CD1c-positive myeloid dendritic cell (primary cell): ENCODE measurements around the gene FLT3.
A peak's percentile ranks its signal among the peaks of the same experiment; 100 is the strongest.
"Not testable (repeated sequence)": the region's sequence is repeated elsewhere in the genome, so short reads cannot be mapped to it uniquely, and the experiment has no call there.

ENCODE experiments used
- DNase-seq: peaks from one replicate; pipeline ENCODE4 v3.0.0-alpha.2; 2016; ENCODE audit errors: extremely low spot score

FLT3 gene

GRCh38 chr13:27972478-27972820 is 127.9 kb downstream of the FLT3 start:
- DNase-seq, result no peak

- DNase-seq, result no peak
These were observed 128.4 kb downstream of the FLT3 start for GRCh38 chr13:27971776-27972477.

- no peak for DNase-seq
These were observed 129.1 kb downstream of the FLT3 start for GRCh38 chr13:27971236-27971645.

GRCh38 chr13:27970382-27971235 is 129.8 kb downstream of the FLT3 start:
- no peak for DNase-seq

GRCh38 chr13:27969866-27970229 is 130.5 kb downstream of the FLT3 start:
- no peak for DNase-seq

- no peak for DNase-seq
These were observed 131.1 kb downstream of the FLT3 start, which contains the start of gene CDX2 for GRCh38 chr13:27969082-27969865. CDX2 (minus strand) TSS chr13:27969315; CDS start chr13:27969006, 309 bp downstream.

- no peak for DNase-seq
These were observed 131.9 kb downstream of the FLT3 start for GRCh38 chr13:27968316-27969081.

GRCh38 chr13:27967736-27968315 is 132.6 kb downstream of the FLT3 start:
- no peak for DNase-seq

GRCh38 chr13:27967203-27967735 is 133.1 kb downstream of the FLT3 start:
- DNase-seq, result peak; percentile 17

GRCh38 chr13:27966641-27967202 is 133.7 kb downstream of the FLT3 start:
- DNase-seq, result no peak

- DNase-seq, result no peak
These were observed 134.4 kb downstream of the FLT3 start for GRCh38 chr13:27965740-27966640.

- no peak for DNase-seq
These were observed 135.0 kb downstream of the FLT3 start for GRCh38 chr13:27965343-27965739.

- DNase-seq, result no peak
These were observed 135.5 kb downstream of the FLT3 start for GRCh38 chr13:27964741-27965323.

- not testable (repeated sequence) for DNase-seq
These were observed 136.2 kb downstream of the FLT3 start for GRCh38 chr13:27964206-27964605.

- no peak for DNase-seq
These were observed 136.9 kb downstream of the FLT3 start for GRCh38 chr13:27963491-27963890.

- DNase-seq, result no peak
These were observed 137.4 kb downstream of the FLT3 start for GRCh38 chr13:27962982-27963381.

GRCh38 chr13:27962128-27962841 is 138.1 kb downstream of the FLT3 start:
- no peak for DNase-seq
